Spleen (tissue), 11 donors: ENCODE results near the gene PLCB1. TPM values are rescaled to one million over a fixed set of nuclear protein-coding genes. Genes with fewer than 3 reads are reported as not detected.

Experiments used
- DNase-seq: peaks from one replicate; pipeline ENCODE4 v3.0.0-alpha.2; 2020
- H3K27ac ChIP-seq, 8 donors: fragments of 200-600 bp; sonication (generic) in 7 of 8; 1 replicate in 4 of 8; 2 replicates in 4 of 8; pipeline versions ENCODE4 v1.5.0 to v1.8.0; 2016 to 2021; ENCODE audit warnings: inconsistent platforms in 4 of 8, mild to moderate bottlenecking in 4 of 8, moderate library complexity in 1 of 8
- H3K27me3 ChIP-seq, 7 donors: fragments of 200-600 bp; sonication (generic) in 6 of 7; replicated peaks in 1 of 7; 1 replicate in 4 of 7; 2 replicates in 3 of 7; pipeline versions ENCODE4 v1.5.0 to v1.8.0; 2016 to 2021; ENCODE audit warnings: inconsistent platforms in 3 of 7, mild to moderate bottlenecking in 1 of 7
- H3K36me3 ChIP-seq, 6 donors: fragments of 200-600 bp; sonication (generic) in 5 of 6; 1 replicate in 4 of 6; 2 replicates in 2 of 6; pipeline versions ENCODE4 v1.5.0 to v1.8.0; 2016 to 2021; ENCODE audit warnings: inconsistent platforms in 2 of 6
- H3K4me1 ChIP-seq, 6 donors: fragments of 200-600 bp; sonication (generic) in 5 of 6; 1 replicate in 3 of 6; 2 replicates in 3 of 6; pipeline versions ENCODE4 v1.5.0 to v1.8.0; 2016 to 2021; ENCODE audit warnings: inconsistent platforms in 3 of 6
- H3K4me3 ChIP-seq, 8 donors: fragments of 200-600 bp; sonication (generic) in 7 of 8; 1 replicate in 4 of 8; 2 replicates in 4 of 8; pipeline versions ENCODE4 v1.5.0 to v1.8.0; 2016 to 2021; ENCODE audit warnings: inconsistent platforms in 4 of 8, mild to moderate bottlenecking in 4 of 8, moderate library complexity in 2 of 8
- H3K9me3 ChIP-seq, 8 donors: fragments of 200-600 bp; sonication (generic) in 7 of 8; 1 replicate in 4 of 8; 2 replicates in 4 of 8; pipeline versions ENCODE4 v1.5.0 to v1.8.0; 2016 to 2021; ENCODE audit warnings: inconsistent platforms in 4 of 8
- POLR2A ChIP-seq, 3 donors: fragments of 450-650 bp; IDR thresholded peaks; one replicate each; pipeline ENCODE4 v1.5.1; 2017; ENCODE audit warnings: antibody characterized with exemption in 3 of 3, mild to moderate bottlenecking in 1 of 3
- POLR2AphosphoS5 ChIP-seq, 3 donors: sonication (generic); formaldehyde crosslinking; IDR thresholded peaks; one replicate each; pipeline ENCODE4 v1.5.1; 2017; ENCODE audit warnings: antibody characterized with exemption in 3 of 3
- WGBS, 5 donors: extraction: QIAGEN DNeasy Blood & Tissue Kit in 3 of 5; methylation state at CpG; one replicate each; pipeline versions ENCODE4 v1.1.5 to v1.1.7; 2013 to 2018; 5-methylcytosine and 5-hydroxymethylcytosine counted together
- intact Hi-C: fragments of 100-400 bp; cut with DNase I; formaldehyde crosslinking; loops from one replicate; pipeline ENCODE4 v1.15.0; 2023; ENCODE audit warnings: low total_unique reads
- polyA plus RNA-seq, 3 donors: library from polyadenylated mRNA; stranded (reverse); fragments of 200-250 nt; gene quantifications; one replicate each; pipeline ENCODE4 v1.2.1, GENCODE V29; 2013
- total RNA-seq, 7 donors: library from RNA; depleted of rRNA in 3 of 7; stranded (reverse); fragments of >200 nt in 3 of 7; fragmentation: NEBNext Ultra II Directional in 4 of 7; extraction: Animal tissue kit (Norgen Biotek cat#: 25700) in 4 of 7; gene quantifications; one replicate each; pipeline versions ENCODE4 v1.1.0 to v1.2.1, GENCODE V29; 2016 to 2021
- TF ChIP-seq, protein P1 (sequence below), 11 experiments: fragments of 200-600 bp in 7 of 11; fragments of 450-650 bp in 4 of 11; sonication (generic) in 4 of 11; IDR thresholded peaks in 8 of 11; conservative IDR thresholded peaks in 3 of 11; 1 replicate in 7 of 11; 2 replicates in 4 of 11; pipeline versions ENCODE4 v1.4.0 to v1.8.0; 2016 to 2021; ENCODE audit warnings: antibody characterized with exemption in 11 of 11, inconsistent platforms in 4 of 11, mild to moderate bottlenecking in 1 of 11
- donor health status: healthy with polysubstance abuse.
- donor health status: DM: no; HTN: no; CAD: no; lungs with moderate emphysema.
- donor health status: DM: no; HTN: no; CAD: no.
- donor health status: Bipolar disorder and iron deficiency.
- donor health status: healthy.
- donor health status: DM: no; HTN: no; CAD: no.
- donor health status: DM: yes; HTN: yes; CAD: no.

The PLCB1 gene
- total and polyA plus RNA-seq, 10 donors: 1.0 to 33.7 (median 16.2) TPM

DNA sequence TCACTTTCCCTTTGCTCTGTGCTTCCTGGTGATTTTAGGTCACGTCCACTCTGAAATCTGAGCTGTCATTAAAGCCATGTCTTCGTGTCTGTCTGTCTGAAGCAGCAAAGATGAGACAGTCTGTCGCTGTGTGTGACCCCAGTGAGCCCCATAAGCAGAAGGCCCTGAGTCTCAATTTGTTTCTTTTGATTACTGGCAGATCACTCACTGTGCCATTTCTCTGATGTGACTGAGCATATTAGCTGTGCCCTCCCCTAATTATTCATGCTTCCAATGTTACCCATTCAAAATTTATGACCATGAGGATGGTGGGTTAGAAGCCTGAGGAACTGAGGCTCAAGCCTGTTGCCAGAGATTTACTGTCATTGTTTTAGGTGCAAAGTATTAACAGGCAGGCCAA, 117.6 kb downstream of the PLCB1 start:
- TF ChIP-seq, protein P1, sequence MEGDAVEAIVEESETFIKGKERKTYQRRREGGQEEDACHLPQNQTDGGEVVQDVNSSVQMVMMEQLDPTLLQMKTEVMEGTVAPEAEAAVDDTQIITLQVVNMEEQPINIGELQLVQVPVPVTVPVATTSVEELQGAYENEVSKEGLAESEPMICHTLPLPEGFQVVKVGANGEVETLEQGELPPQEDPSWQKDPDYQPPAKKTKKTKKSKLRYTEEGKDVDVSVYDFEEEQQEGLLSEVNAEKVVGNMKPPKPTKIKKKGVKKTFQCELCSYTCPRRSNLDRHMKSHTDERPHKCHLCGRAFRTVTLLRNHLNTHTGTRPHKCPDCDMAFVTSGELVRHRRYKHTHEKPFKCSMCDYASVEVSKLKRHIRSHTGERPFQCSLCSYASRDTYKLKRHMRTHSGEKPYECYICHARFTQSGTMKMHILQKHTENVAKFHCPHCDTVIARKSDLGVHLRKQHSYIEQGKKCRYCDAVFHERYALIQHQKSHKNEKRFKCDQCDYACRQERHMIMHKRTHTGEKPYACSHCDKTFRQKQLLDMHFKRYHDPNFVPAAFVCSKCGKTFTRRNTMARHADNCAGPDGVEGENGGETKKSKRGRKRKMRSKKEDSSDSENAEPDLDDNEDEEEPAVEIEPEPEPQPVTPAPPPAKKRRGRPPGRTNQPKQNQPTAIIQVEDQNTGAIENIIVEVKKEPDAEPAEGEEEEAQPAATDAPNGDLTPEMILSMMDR (IDR thresholded peaks at IDR 0.05 in 8 of 11, conservative IDR thresholded peaks at IDR 0.05 in 3 of 11): no peak
- TF ChIP-seq POLR2AphosphoS5 (IDR thresholded peaks at IDR 0.05): no peak
- no peak for TF ChIP-seq POLR2A (IDR thresholded peaks at IDR 0.05)
- Histone ChIP-seq H3K4me3 (no peak overlapping the region), H3K27me3 (no peaks in the 10 kb centered on the region), H3K9me3 (no peaks in the 10 kb centered on the region), H3K4me1 (peaks cover 0 to 5% (median 0%) of the 10 kb centered on the region in 6 donors), H3K27ac (no peak overlapping the region), H3K36me3 (no peaks in the 10 kb centered on the region)
- WGBS, 5 donors: 72 to 90% (median 81%) methylated on average over 3 of the region's 3 CpGs
- intact Hi-C loops: no loop called here
- DNase-seq: no peak

DNA sequence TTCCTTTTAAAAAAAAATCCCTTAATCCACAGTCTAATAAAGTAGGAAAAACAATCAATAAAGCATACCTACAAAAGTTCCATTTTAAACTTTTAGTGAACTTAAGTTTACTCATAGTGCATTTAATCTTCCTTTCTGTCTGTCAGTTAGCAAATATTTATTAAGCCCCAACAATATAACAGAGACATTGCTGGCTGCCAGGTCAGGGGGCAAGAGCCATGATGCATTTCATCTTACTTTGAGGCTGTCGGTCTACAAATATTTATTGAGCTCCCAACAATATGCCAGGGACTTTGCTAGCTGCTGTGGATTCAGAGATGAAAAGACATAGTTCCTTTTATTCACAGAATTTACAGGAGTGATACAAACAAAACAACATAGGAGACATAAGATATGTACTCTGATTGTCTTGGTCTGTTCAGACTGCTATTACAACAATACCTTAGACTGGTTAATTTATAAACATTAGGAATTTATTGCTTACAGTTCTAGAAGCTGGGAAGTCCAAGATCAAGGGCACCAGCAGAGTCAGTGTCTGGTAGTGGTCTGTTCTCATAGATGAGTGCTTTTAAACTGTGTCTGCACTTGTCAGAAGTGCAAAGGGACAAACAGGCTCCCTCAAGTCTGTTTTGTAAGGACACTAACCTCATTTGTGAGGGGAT, 118.6 kb downstream of the PLCB1 start:
- Histone ChIP-seq H3K27ac (no peak overlapping the region), H3K4me3 (no peak overlapping the region), H3K27me3 (no peaks in the 10 kb centered on the region), H3K4me1 (peaks cover 0 to 3% (median 0%) of the 10 kb centered on the region in 6 donors), H3K9me3 (no peaks in the 10 kb centered on the region), H3K36me3 (no peaks in the 10 kb centered on the region)
- TF ChIP-seq POLR2AphosphoS5 (IDR thresholded peaks at IDR 0.05) (no peak), POLR2A (IDR thresholded peaks at IDR 0.05) (no peak)
- TF ChIP-seq, protein P1 (IDR thresholded peaks at IDR 0.05 in 8 of 11, conservative IDR thresholded peaks at IDR 0.05 in 3 of 11): no peak
- intact Hi-C loops: no loop called here
- 80 to 88% (median 83%) methylated on average over 1 of the region's 1 CpG for WGBS, 5 donors
- DNase-seq: no peak

DNA sequence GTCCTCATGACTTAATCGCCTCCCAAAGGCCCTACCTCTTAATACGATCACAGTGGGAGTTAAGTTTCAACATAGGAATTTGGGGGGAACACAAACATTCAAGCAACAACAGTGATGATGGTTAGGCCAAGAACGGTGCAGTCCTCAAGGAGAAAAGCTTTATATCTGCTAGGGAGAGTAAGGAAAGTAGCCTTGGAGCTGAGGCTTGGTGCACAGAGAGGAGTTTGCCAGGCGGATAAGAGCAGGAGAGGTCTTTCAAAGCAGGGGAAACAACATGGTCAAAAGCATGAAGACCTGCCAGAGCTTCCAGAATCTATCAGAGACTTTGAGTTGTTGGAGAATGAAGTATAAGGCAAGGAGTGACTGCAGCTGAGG, 119.1 kb downstream of the PLCB1 start:
- H3K27me3 ChIP-seq: no peaks in the 10 kb centered on the region
- no peaks in the 10 kb centered on the region for H3K9me3 ChIP-seq
- no peak for TF ChIP-seq POLR2A (IDR thresholded peaks at IDR 0.05)
- no peak for TF ChIP-seq POLR2AphosphoS5 (IDR thresholded peaks at IDR 0.05)
- TF ChIP-seq, protein P1 (IDR thresholded peaks at IDR 0.05 in 8 of 11, conservative IDR thresholded peaks at IDR 0.05 in 3 of 11): no peak
- H3K4me3 ChIP-seq: no peak overlapping the region
- H3K4me1 ChIP-seq: peaks cover 0 to 3% (median 0%) of the 10 kb centered on the region in 6 donors
- DNase-seq: no peak
- no peaks in the 10 kb centered on the region for H3K36me3 ChIP-seq
- no peak overlapping the region for H3K27ac ChIP-seq
- 84 to 92% (median 88%) methylated on average over 4 of the region's 4 CpGs for WGBS, 5 donors
- intact Hi-C loops: no loop called here

DNA sequence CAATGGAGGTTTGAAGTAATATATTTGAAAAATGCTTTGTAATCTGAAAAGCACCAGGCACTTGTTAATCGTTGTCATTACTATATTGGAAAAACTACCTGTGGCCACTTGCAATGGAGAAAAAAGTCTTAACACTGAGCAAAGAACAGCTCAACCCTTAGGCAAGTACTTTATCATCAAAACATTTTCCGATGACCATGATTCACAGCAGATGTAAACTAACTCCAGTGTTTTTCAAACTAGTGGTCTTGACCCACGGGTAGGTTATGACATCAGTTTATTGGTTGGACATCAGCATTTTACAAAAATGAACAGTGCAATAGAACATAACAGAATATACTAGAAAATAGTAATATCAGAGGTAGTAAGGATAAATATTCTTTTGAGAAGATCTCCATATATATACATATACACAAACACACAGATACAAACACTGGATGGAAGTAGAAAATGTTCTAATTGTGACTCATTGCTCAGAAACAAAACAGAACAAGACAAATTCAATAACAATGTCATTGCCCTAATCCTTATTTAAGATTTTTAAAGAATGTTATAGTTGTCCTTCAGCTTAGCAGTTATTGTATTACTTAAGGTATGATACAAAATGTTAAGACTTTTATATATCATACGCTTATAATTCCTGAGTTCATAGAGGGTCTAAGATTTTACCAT, 123.0 kb downstream of the PLCB1 start:
- TF ChIP-seq, protein P1 (IDR thresholded peaks at IDR 0.05 in 8 of 11, conservative IDR thresholded peaks at IDR 0.05 in 3 of 11): no peak
- TF ChIP-seq POLR2A (IDR thresholded peaks at IDR 0.05) (no peak), POLR2AphosphoS5 (IDR thresholded peaks at IDR 0.05) (no peak)
- DNase-seq: no peak
- H3K27me3 ChIP-seq: no peaks in the 10 kb centered on the region
- no peaks in the 10 kb centered on the region for H3K36me3 ChIP-seq
- no peaks in the 10 kb centered on the region for H3K4me1 ChIP-seq
- no peak overlapping the region for H3K27ac ChIP-seq
- H3K4me3 ChIP-seq: no peak overlapping the region
- intact Hi-C loops: no loop called here
- H3K9me3 ChIP-seq: no peaks in the 10 kb centered on the region
- WGBS, 5 donors: 91 to 97% (median 95%) methylated on average over 4 of the region's 4 CpGs
